Transverse colon (tissue), 4 donors: Measurements from ENCODE around the gene ACSS1.
"Not testable (repeated sequence)": the region's sequence is repeated elsewhere in the genome, so short reads cannot be mapped to it uniquely, and the experiment has no call there.

Experiments used
- POLR2A ChIP-seq: fragments of 450-650 bp; IDR thresholded peaks from one replicate; pipeline ENCODE4 v1.6.1; 2016; ENCODE audit warnings: antibody characterized with exemption, mild to moderate bottlenecking, moderate library complexity
- POLR2AphosphoS5 ChIP-seq, 3 donors: sonication (generic); formaldehyde crosslinking; IDR thresholded peaks; one replicate each; pipeline ENCODE4 v1.6.1; 2016; ENCODE audit warnings: antibody characterized with exemption in 3 of 3
- TF ChIP-seq, protein P1 (sequence below), 5 experiments: fragments of 200-600 bp in 3 of 5; fragments of 450-650 bp in 2 of 5; sonication (generic) in 3 of 5; IDR thresholded peaks; 1 replicate in 2 of 5; 2 replicates in 3 of 5; pipeline ENCODE4 v1.5.1; 2016 to 2017; ENCODE audit warnings: antibody characterized with exemption in 5 of 5, inconsistent platforms in 3 of 5, mild to moderate bottlenecking in 2 of 5, moderate library complexity in 1 of 5

DNA sequence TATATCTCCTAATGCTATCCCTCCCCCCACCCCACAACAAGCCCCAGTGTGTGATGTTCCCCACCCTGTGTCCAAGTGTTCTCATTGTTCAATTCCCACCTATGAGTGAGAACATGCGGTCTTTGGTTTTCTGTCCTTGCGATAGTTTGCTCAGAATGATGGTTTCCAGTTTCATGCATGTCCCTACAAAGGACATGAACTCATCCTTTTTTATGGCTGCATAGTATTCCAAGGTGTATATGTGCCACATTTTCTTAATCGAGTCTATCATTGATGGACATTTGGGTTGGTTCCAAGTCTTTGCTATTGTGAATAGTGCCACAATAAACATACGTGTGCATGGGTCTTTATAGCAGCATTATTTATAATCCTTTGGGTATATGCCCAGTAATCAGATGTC is 56.6 kb downstream of the ACSS1 start:
- TF ChIP-seq, protein P1, sequence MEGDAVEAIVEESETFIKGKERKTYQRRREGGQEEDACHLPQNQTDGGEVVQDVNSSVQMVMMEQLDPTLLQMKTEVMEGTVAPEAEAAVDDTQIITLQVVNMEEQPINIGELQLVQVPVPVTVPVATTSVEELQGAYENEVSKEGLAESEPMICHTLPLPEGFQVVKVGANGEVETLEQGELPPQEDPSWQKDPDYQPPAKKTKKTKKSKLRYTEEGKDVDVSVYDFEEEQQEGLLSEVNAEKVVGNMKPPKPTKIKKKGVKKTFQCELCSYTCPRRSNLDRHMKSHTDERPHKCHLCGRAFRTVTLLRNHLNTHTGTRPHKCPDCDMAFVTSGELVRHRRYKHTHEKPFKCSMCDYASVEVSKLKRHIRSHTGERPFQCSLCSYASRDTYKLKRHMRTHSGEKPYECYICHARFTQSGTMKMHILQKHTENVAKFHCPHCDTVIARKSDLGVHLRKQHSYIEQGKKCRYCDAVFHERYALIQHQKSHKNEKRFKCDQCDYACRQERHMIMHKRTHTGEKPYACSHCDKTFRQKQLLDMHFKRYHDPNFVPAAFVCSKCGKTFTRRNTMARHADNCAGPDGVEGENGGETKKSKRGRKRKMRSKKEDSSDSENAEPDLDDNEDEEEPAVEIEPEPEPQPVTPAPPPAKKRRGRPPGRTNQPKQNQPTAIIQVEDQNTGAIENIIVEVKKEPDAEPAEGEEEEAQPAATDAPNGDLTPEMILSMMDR (IDR thresholded peaks at IDR 0.05): not testable (repeated sequence)
- TF ChIP-seq POLR2A; POLR2AphosphoS5 (IDR thresholded peaks at IDR 0.05): not testable (repeated sequence)
